Neural cell (in vitro differentiated cells): ENCODE results near the gene TRPM5.

Experiments used
- EZH2 ChIP-seq: fragments of 200-600, 300-800 bp; shearing (Covaris generic), sonication (generic); IDR thresholded peaks from 2 replicates; pipeline ENCODE4 v1.6.1; 2014; ENCODE audit warnings: antibody characterized with exemption, low read length, borderline replicate concordance, mild to moderate bottlenecking; ENCODE audit not compliant: insufficient read depth, poor library complexity, severe bottlenecking
- MXI1 ChIP-seq: fragments of 450-650 bp; conservative IDR thresholded peaks from 2 replicates; pipeline ENCODE4 v1.6.1; 2014; ENCODE audit warnings: antibody characterized with exemption, mild to moderate bottlenecking; ENCODE audit not compliant: poor library complexity, severe bottlenecking
- POLR2AphosphoS5 ChIP-seq: IDR thresholded peaks from 2 replicates; pipeline ENCODE4 v1.6.1; 2012
- RAD21 ChIP-seq: fragments of 450-650 bp; conservative IDR thresholded peaks from 2 replicates; pipeline ENCODE4 v1.6.1; 2014; ENCODE audit warnings: antibody characterized with exemption, mild to moderate bottlenecking, moderate library complexity
- REST ChIP-seq: IDR thresholded peaks from 2 replicates; pipeline ENCODE4 v1.6.1; 2012; ENCODE audit warnings: borderline replicate concordance
- SMC3 ChIP-seq: fragments of 450-650 bp; conservative IDR thresholded peaks from 2 replicates; pipeline ENCODE4 v1.6.1; 2014; ENCODE audit warnings: antibody characterized with exemption, mild to moderate bottlenecking, moderate library complexity; ENCODE audit not compliant: poor library complexity
- TAF1 ChIP-seq: IDR thresholded peaks from 2 replicates; pipeline ENCODE4 v1.6.1; 2012; ENCODE audit warnings: low read depth
- TF ChIP-seq, protein P1 (sequence below): fragments of 450-650 bp; IDR thresholded peaks from 2 replicates; pipeline ENCODE4 v1.5.1; 2014; ENCODE audit warnings: antibody characterized with exemption, mild to moderate bottlenecking, moderate library complexity; ENCODE audit not compliant: poor library complexity, severe bottlenecking

DNA sequence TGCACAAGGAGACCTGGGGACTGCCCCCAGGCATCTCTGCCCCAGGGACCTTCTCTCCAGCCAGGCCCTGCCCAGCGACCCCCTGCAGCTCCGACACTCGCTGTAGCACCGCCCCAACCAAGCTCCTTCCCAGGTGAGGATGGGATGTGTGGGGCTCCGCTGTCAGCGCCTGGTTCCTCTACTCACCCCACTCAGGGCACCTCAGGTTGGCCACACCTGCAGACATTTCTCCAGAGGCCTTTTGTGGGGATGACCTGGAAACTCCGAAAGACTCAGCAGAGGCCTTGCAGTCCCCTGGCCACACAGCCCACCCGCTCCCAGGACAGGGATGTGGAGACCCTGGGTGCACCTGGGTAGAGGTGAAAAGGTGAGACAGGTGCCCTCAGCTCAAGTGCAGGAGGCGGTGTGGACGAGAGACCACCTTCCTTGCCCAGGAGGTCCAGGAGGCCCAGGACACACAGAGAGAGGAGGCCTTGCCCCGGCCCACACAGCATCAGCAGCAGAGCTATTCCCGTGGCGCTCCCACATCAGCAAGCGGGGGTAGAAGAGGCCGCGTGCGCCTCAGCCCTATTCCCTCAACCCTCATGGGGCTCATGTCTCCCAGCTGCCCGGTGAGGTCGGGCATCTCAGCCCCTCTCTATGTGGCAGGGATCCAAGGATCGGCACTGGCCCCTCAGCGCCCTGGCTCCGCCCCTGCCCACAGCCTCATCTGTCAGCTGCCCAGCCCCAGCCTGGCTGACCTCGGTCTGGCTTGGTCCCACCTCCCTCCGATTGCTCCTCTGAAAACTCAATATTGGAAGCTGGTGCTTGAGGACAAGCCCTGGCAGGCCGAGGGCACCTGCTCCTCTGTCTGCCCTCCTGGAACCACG, 20.9 kb downstream of the TRPM5 start:
- TF ChIP-seq, protein P1, sequence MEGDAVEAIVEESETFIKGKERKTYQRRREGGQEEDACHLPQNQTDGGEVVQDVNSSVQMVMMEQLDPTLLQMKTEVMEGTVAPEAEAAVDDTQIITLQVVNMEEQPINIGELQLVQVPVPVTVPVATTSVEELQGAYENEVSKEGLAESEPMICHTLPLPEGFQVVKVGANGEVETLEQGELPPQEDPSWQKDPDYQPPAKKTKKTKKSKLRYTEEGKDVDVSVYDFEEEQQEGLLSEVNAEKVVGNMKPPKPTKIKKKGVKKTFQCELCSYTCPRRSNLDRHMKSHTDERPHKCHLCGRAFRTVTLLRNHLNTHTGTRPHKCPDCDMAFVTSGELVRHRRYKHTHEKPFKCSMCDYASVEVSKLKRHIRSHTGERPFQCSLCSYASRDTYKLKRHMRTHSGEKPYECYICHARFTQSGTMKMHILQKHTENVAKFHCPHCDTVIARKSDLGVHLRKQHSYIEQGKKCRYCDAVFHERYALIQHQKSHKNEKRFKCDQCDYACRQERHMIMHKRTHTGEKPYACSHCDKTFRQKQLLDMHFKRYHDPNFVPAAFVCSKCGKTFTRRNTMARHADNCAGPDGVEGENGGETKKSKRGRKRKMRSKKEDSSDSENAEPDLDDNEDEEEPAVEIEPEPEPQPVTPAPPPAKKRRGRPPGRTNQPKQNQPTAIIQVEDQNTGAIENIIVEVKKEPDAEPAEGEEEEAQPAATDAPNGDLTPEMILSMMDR: no peak
- TF ChIP-seq POLR2AphosphoS5: no peak
- no peak for TF ChIP-seq SMC3
- no peak for TF ChIP-seq RAD21
- TF ChIP-seq EZH2: no peak
- no peak for TF ChIP-seq REST
- TF ChIP-seq TAF1: no peak
- no peak for TF ChIP-seq MXI1
